Liver (tissue), 9 donors: ENCODE results near the gene PLEKHA7. TPM values are rescaled to one million over a fixed set of nuclear protein-coding genes. Genes with fewer than 3 reads are reported as not detected.
"Not testable (repeated sequence)": the region's sequence is repeated elsewhere in the genome, so short reads cannot be mapped to it uniquely, and the experiment has no call there.

Experiments
- DNase-seq: peaks from one replicate; pipeline ENCODE4 v3.0.0-alpha.2; 2017; ENCODE audit warnings: low spot score
- H3K27ac ChIP-seq, 2 donors: one replicate each; pipeline ENCODE4 v1.7.0; 2013; ENCODE audit warnings: inconsistent platforms in 2 of 2, low read length in 2 of 2, control low read depth in 1 of 2, low read depth in 1 of 2, mild to moderate bottlenecking in 1 of 2
- H3K27me3 ChIP-seq, 4 donors: one replicate each; pipeline versions ENCODE4 v1.6.1 to v1.7.0; 2013; ENCODE audit warnings: low read length in 3 of 4, inconsistent platforms in 1 of 4, mild to moderate bottlenecking in 1 of 4, moderate library complexity in 1 of 4; ENCODE audit not compliant: control insufficient read depth in 4 of 4, insufficient read depth in 4 of 4
- H3K36me3 ChIP-seq, 4 donors: one replicate each; pipeline versions ENCODE4 v1.6.1 to v1.7.0; 2013; ENCODE audit warnings: low read length in 3 of 4, mild to moderate bottlenecking in 3 of 4, low read depth in 1 of 4, moderate library complexity in 1 of 4; ENCODE audit not compliant: control insufficient read depth in 4 of 4, insufficient read depth in 3 of 4
- H3K4me1 ChIP-seq, 4 donors: one replicate each; pipeline versions ENCODE4 v1.6.1 to v1.7.0; 2013; ENCODE audit warnings: low read length in 3 of 4, mild to moderate bottlenecking in 3 of 4, moderate library complexity in 1 of 4; ENCODE audit not compliant: control insufficient read depth in 4 of 4, insufficient read depth in 4 of 4
- H3K4me3 ChIP-seq, 3 donors: one replicate each; pipeline versions ENCODE4 v1.6.1 to v1.7.0; 2013; ENCODE audit warnings: low read length in 3 of 3, control low read depth in 1 of 3, low read depth in 1 of 3, mild to moderate bottlenecking in 1 of 3
- H3K9ac ChIP-seq, 2 donors: one replicate each; pipeline ENCODE4 v1.7.0; 2013; ENCODE audit warnings: low read length in 2 of 2, mild to moderate bottlenecking in 2 of 2, moderate library complexity in 2 of 2, control low read depth in 1 of 2, low read depth in 1 of 2
- H3K9me3 ChIP-seq, 4 donors: one replicate each; pipeline versions ENCODE4 v1.6.1 to v1.7.0; 2013; ENCODE audit warnings: low read length in 3 of 4; ENCODE audit not compliant: control insufficient read depth in 4 of 4
- ATF3 ChIP-seq: IDR thresholded peaks from 2 replicates; pipeline ENCODE4 v1.6.1; 2016; ENCODE audit warnings: antibody characterized with exemption
- CTCF ChIP-seq: fragments of 150-350 bp; IDR thresholded peaks from 2 replicates; pipeline ENCODE4 v1.5.1; 2017; ENCODE audit warnings: improper control_type of control experiment, low read depth, low read length; ENCODE audit not compliant: missing input control
- FOXA1 ChIP-seq: IDR thresholded peaks from 2 replicates; pipeline ENCODE4 v1.6.1; 2016; ENCODE audit warnings: antibody characterized with exemption
- FOXA2 ChIP-seq: IDR thresholded peaks from 2 replicates; pipeline ENCODE4 v1.6.1; 2016; ENCODE audit warnings: antibody characterized with exemption
- GABPA ChIP-seq, 2 donors: IDR thresholded peaks in 1 of 2; conservative IDR thresholded peaks in 1 of 2; 2 replicates each; pipeline ENCODE4 v1.6.1; 2016; ENCODE audit warnings: antibody characterized with exemption in 2 of 2, mild to moderate bottlenecking in 1 of 2, moderate library complexity in 1 of 2
- HNF4G ChIP-seq: IDR thresholded peaks from 2 replicates; pipeline ENCODE4 v1.6.1; 2016; ENCODE audit warnings: antibody characterized with exemption
- RAD21 ChIP-seq, 2 donors: IDR thresholded peaks; 2 replicates each; pipeline ENCODE4 v1.6.1; 2016; ENCODE audit warnings: antibody characterized with exemption in 2 of 2, mild to moderate bottlenecking in 2 of 2
- RXRA ChIP-seq, 2 donors: IDR thresholded peaks; 2 replicates each; pipeline ENCODE4 v1.6.1; 2017 to 2018; ENCODE audit warnings: antibody characterized with exemption in 2 of 2, mild to moderate bottlenecking in 1 of 2
- SP1 ChIP-seq: IDR thresholded peaks from 2 replicates; pipeline ENCODE4 v1.6.1; 2018; ENCODE audit warnings: antibody characterized with exemption, mild to moderate bottlenecking
- TAF1 ChIP-seq: conservative IDR thresholded peaks from 2 replicates; pipeline ENCODE4 v1.6.1; 2016; ENCODE audit warnings: antibody characterized with exemption, mild to moderate bottlenecking
- ZBTB33 ChIP-seq: IDR thresholded peaks from 2 replicates; pipeline ENCODE4 v1.6.1; 2016; ENCODE audit warnings: antibody characterized with exemption
- WGBS: extraction: QIAGEN DNeasy Blood & Tissue Kit; methylation state at CpG from one replicate; pipeline ENCODE4 v1.1.7; 2013; 5-methylcytosine and 5-hydroxymethylcytosine counted together
- polyA plus RNA-seq, 2 donors: library from polyadenylated mRNA; stranded (reverse) in 1 of 2; unstranded in 1 of 2; fragments of 200-250 nt in 1 of 2; fragments of >200 nt in 1 of 2; fragmentation: Nextera tagmentation in 1 of 2; extraction: Ambion mirVana in 1 of 2; gene quantifications; one replicate each; pipeline versions ENCODE4 v1.2.1 to v1.2.3, GENCODE V29; 2013 to 2015
- total RNA-seq, 2 donors: library from RNA; depleted of rRNA; stranded (reverse); fragments of >200 nt; gene quantifications; one replicate each; pipeline ENCODE4 v1.2.3, GENCODE V29; 2014
- TF ChIP-seq, protein P1 (sequence below): IDR thresholded peaks from 2 replicates; pipeline ENCODE4 v1.6.1; 2016; ENCODE audit warnings: antibody characterized with exemption, mild to moderate bottlenecking
- TF ChIP-seq, protein P2 (sequence below): IDR thresholded peaks from 2 replicates; pipeline ENCODE4 v1.6.1; 2016; ENCODE audit warnings: antibody characterized with exemption
- donor health status: healthy.
- donor health status: healthy.
- donor health status: healthy.
- donor health status: healthy.
- donor health status: healthy.

PLEKHA7 gene
- total RNA-seq (10 to 100 TPM in 1 of 2 donors, 1 to 10 TPM in 1; 6.1 to 28.8 TPM), polyA plus RNA-seq (1 to 10 TPM; 7.3 to 9.7 TPM)

- H3K4me3 ChIP-seq, result peak within 1 kb of the TSS; percentile 72 to 90 (median 85)
- TF ChIP-seq TAF1 (no peak), ATF3 (no peak)
- H3K9ac ChIP-seq, result peak within 1 kb of the TSS in 1 of 2 donors; percentile 71
- DNase-seq, result peak; percentile 43
- 1% methylated on average over 76 of the region's 76 CpGs for WGBS
- H3K27me3 ChIP-seq, result no peaks in the 10 kb centered on the region
- H3K9me3 ChIP-seq, result no peaks in the 10 kb centered on the region
- H3K4me1 ChIP-seq, result peaks cover 0 to 20% (median 12%) of the 10 kb centered on the region in 4 donors
- peaks cover 0 to 2% (median 0%) of the 10 kb centered on the region in 4 donors for H3K36me3 ChIP-seq
- peak within 1 kb of the TSS; percentile 78 to 94 for H3K27ac ChIP-seq
These were observed at the start of gene PLEKHA7 for GRCh38 chr11:17014321-17014832. Gene PLEKHA7, minus strand, starts transcription at chr11:17014414. Its CDS starts 13 bp downstream, at chr11:17014401.

DNA sequence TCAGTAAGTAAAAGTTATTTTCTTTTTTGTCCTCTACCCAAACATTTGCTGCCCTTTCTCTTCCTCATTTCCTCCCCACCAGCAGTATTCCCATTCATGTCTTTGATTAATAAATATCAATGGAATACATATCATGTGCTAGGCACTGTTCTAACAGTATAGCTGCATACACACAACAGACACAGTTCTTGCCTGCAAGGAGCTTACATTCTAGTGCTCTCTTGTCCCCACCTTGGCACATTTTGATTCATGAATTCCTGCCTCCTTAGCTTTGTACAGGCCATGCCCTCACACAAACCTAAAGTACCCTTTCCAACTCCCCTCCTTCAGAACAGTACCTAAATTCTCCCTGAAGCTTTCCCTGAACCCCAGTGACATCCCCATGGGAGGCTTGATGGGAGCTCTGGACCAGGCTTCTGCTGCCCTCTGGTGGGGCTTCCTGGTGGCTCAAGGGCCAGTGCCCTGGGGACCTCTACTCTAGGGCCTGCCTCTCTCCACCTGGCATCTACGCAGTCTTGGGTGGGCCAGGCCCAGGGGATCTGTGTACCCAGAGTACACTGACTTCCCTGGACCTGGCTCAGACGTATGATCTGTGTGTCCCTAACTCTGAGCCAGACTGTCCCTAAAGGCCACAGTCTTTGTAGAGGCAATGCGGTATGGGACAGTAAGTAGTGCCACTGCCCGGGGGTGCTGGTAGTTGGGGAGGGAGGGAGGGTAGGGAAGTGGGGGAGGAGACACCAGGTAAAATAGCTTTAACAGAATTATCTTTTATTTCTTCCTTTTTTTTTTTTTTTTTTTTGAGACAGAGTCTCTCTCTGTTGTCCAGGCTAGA, 49.2 kb upstream of the PLEKHA7 start:
- H3K36me3 ChIP-seq, result no peaks in the 10 kb centered on the region
- H3K4me3 ChIP-seq, result no peak overlapping the region
- H3K9me3 ChIP-seq, result no peaks in the 10 kb centered on the region
- no peaks in the 10 kb centered on the region for H3K27me3 ChIP-seq
- peak; percentile 74 for DNase-seq
- TF ChIP-seq FOXA2 (no peak), RXRA (IDR thresholded peaks at IDR 0.05) (peak in 1 of 2 donors; percentile 61), SP1 (no peak), ZBTB33 (no peak), RAD21 (IDR thresholded peaks at IDR 0.05) (peak; percentile 97 to 98), FOXA1 (no peak), GABPA (IDR thresholded peaks at IDR 0.05 in 1 of 2, conservative IDR thresholded peaks at IDR 0.05 in 1 of 2) (no peak), CTCF (peak; percentile 80), HNF4G (no peak)
- TF ChIP-seq, protein P1, sequence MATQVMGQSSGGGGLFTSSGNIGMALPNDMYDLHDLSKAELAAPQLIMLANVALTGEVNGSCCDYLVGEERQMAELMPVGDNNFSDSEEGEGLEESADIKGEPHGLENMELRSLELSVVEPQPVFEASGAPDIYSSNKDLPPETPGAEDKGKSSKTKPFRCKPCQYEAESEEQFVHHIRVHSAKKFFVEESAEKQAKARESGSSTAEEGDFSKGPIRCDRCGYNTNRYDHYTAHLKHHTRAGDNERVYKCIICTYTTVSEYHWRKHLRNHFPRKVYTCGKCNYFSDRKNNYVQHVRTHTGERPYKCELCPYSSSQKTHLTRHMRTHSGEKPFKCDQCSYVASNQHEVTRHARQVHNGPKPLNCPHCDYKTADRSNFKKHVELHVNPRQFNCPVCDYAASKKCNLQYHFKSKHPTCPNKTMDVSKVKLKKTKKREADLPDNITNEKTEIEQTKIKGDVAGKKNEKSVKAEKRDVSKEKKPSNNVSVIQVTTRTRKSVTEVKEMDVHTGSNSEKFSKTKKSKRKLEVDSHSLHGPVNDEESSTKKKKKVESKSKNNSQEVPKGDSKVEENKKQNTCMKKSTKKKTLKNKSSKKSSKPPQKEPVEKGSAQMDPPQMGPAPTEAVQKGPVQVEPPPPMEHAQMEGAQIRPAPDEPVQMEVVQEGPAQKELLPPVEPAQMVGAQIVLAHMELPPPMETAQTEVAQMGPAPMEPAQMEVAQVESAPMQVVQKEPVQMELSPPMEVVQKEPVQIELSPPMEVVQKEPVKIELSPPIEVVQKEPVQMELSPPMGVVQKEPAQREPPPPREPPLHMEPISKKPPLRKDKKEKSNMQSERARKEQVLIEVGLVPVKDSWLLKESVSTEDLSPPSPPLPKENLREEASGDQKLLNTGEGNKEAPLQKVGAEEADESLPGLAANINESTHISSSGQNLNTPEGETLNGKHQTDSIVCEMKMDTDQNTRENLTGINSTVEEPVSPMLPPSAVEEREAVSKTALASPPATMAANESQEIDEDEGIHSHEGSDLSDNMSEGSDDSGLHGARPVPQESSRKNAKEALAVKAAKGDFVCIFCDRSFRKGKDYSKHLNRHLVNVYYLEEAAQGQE, result no peak
- TF ChIP-seq, protein P2, sequence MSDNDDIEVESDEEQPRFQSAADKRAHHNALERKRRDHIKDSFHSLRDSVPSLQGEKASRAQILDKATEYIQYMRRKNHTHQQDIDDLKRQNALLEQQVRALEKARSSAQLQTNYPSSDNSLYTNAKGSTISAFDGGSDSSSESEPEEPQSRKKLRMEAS, result no peak
- 78% methylated on average over 4 of the region's 4 CpGs for WGBS
- H3K4me1 ChIP-seq, result no peaks in the 10 kb centered on the region
- no peak overlapping the region for H3K9ac ChIP-seq
- no peak overlapping the region for H3K27ac ChIP-seq

- not testable (repeated sequence) for H3K4me3 ChIP-seq, H3K9ac ChIP-seq
These were observed 36.9 kb upstream of the PLEKHA7 start for GRCh38 chr11:17051146-17051545.

More at GRCh38 chr11:17051146-17051545, 36.9 kb upstream of the PLEKHA7 start:
- not testable (repeated sequence) for H3K4me1 ChIP-seq, H3K9me3 ChIP-seq, DNase-seq, H3K27me3 ChIP-seq, H3K27ac ChIP-seq, H3K36me3 ChIP-seq
- 97% methylated on average over 25 of the region's 27 CpGs for WGBS
